CD14-positive monocyte (primary cell): ENCODE data around the gene TEKT1. TPM values are rescaled to one million over a fixed set of nuclear protein-coding genes. Genes with fewer than 3 reads are reported as not detected.

Source experiments
- DNase-seq, 3 donors: peaks; one replicate each; pipeline ENCODE4 v3.0.0-alpha.2; 2011 to 2022
- H2AFZ ChIP-seq: 2 replicates; pipeline ENCODE4 v1.6.0; 2012; ENCODE audit warnings: mild to moderate bottlenecking, low read depth, low read length, inconsistent platforms; ENCODE audit not compliant: insufficient read depth, poor library complexity, severe bottlenecking
- H3K27ac ChIP-seq, 2 donors: 1 replicate in 1 of 2; 2 replicates in 1 of 2; pipeline ENCODE4 v1.5.1; 2012 to 2013; ENCODE audit warnings: low read length in 2 of 2, control low read depth in 1 of 2, inconsistent platforms in 1 of 2, low read depth in 1 of 2, mild to moderate bottlenecking in 1 of 2
- H3K27me3 ChIP-seq, 2 donors: one replicate each; pipeline versions ENCODE4 v1.6.0 to v1.6.1; 2011 to 2013; ENCODE audit warnings: low read length in 2 of 2; ENCODE audit not compliant: control insufficient read depth in 2 of 2, insufficient read depth in 2 of 2
- H3K36me3 ChIP-seq, 2 donors: replicated peaks in 1 of 2; 1 replicate in 1 of 2; 2 replicates in 1 of 2; pipeline versions ENCODE4 v1.5.1 to v1.6.1; 2012 to 2013; ENCODE audit warnings: low read length in 2 of 2, control low read depth in 1 of 2, inconsistent platforms in 1 of 2, mild to moderate bottlenecking in 1 of 2; ENCODE audit not compliant: insufficient read depth in 2 of 2, control insufficient read depth in 1 of 2
- H3K4me1 ChIP-seq, 2 donors: 1 replicate in 1 of 2; 2 replicates in 1 of 2; pipeline versions ENCODE4 v1.5.1 to v1.6.1; 2012 to 2013; ENCODE audit warnings: low read length in 2 of 2, control low read depth in 1 of 2, inconsistent platforms in 1 of 2, mild to moderate bottlenecking in 1 of 2, moderate library complexity in 1 of 2; ENCODE audit not compliant: insufficient read depth in 2 of 2, control insufficient read depth in 1 of 2
- H3K4me2 ChIP-seq: replicated peaks from 2 replicates; pipeline ENCODE3; 2012; ENCODE audit warnings: low read length, moderate library complexity, mild to moderate bottlenecking; ENCODE audit not compliant: poor library complexity, severe bottlenecking; ENCODE audit errors: extremely low read depth
- H3K4me3 ChIP-seq, 3 experiments: fragments of 200-600 bp in 1 of 3; sonication (generic) in 1 of 3; replicated peaks in 1 of 3; 1 replicate in 2 of 3; 2 replicates in 1 of 3; pipeline ENCODE4 v1.5.1; 2011 to 2013; ENCODE audit warnings: low read length in 3 of 3, mild to moderate bottlenecking in 3 of 3, control low read depth in 2 of 3, low read depth in 2 of 3, inconsistent platforms in 1 of 3, moderate library complexity in 1 of 3
- H3K79me2 ChIP-seq: 2 replicates; pipeline ENCODE4 v1.6.0; 2012; ENCODE audit warnings: mild to moderate bottlenecking, control low read depth, inconsistent platforms, low read length, moderate library complexity; ENCODE audit not compliant: insufficient read depth
- H3K9ac ChIP-seq: 2 replicates; pipeline ENCODE4 v1.6.0; 2017; ENCODE audit warnings: low read length, mild to moderate bottlenecking; ENCODE audit not compliant: insufficient read depth, poor library complexity, severe bottlenecking
- H3K9me3 ChIP-seq, 2 donors: replicated peaks in 1 of 2; 1 replicate in 1 of 2; 2 replicates in 1 of 2; pipeline versions ENCODE4 v1.5.1 to v1.6.1; 2012 to 2013; ENCODE audit warnings: low read length in 2 of 2, control low read depth in 1 of 2; ENCODE audit not compliant: control insufficient read depth in 1 of 2, insufficient read depth in 1 of 2
- H4K20me1 ChIP-seq: 2 replicates; pipeline ENCODE4 v1.6.0; 2012; ENCODE audit warnings: mild to moderate bottlenecking, low read length, control low read depth, moderate library complexity; ENCODE audit not compliant: insufficient read depth
- H3K27ac Mint-ChIP-seq, 7 donors: one replicate each; pipeline ENCODE4 v1.8.0; 2020; ENCODE audit warnings: mild to moderate bottlenecking in 7 of 7, mixed read lengths in 7 of 7, moderate library complexity in 6 of 7, inconsistent platforms in 2 of 7
- H3K27me3 Mint-ChIP-seq, 3 donors: one replicate each; pipeline ENCODE4 v1.8.0; 2021 to 2022; ENCODE audit warnings: low read depth in 3 of 3, mild to moderate bottlenecking in 3 of 3, mixed read lengths in 3 of 3, moderate library complexity in 3 of 3, inconsistent platforms in 1 of 3
- H3K36me3 Mint-ChIP-seq, 2 donors: one replicate each; pipeline ENCODE4 v1.8.0; 2020; ENCODE audit warnings: mixed read lengths in 2 of 2, inconsistent platforms in 1 of 2, mild to moderate bottlenecking in 1 of 2
- H3K4me1 Mint-ChIP-seq: one replicate; pipeline ENCODE4 v1.8.0; 2020; ENCODE audit warnings: mild to moderate bottlenecking, mixed read lengths
- H3K4me3 Mint-ChIP-seq, 2 donors: one replicate each; pipeline ENCODE4 v1.8.0; 2020; ENCODE audit warnings: mild to moderate bottlenecking in 2 of 2, mixed read lengths in 2 of 2, moderate library complexity in 1 of 2
- H3K9me3 Mint-ChIP-seq, 7 donors: one replicate each; pipeline ENCODE4 v1.8.0; 2020 to 2022; ENCODE audit warnings: mixed read lengths in 7 of 7, mild to moderate bottlenecking in 6 of 7, moderate library complexity in 6 of 7, inconsistent platforms in 2 of 7
- CTCF ChIP-seq: fragments of 200-600 bp; IDR thresholded peaks from one replicate; pipeline ENCODE4 v1.8.0; 2022; ENCODE audit warnings: antibody characterized with exemption, mild to moderate bottlenecking
- WGBS: methylation state at CpG from one replicate; pipeline ENCODE4 v1.1.5; 2013; ENCODE audit warnings: missing lambda C conversion rate; ENCODE audit not compliant: insufficient coverage; 5-methylcytosine and 5-hydroxymethylcytosine counted together
- intact Hi-C, 2 donors: fragments of 100-400 bp; cut with micrococcal nuclease; formaldehyde crosslinking; loops; one replicate each; pipeline versions ENCODE4 v1.15.0 to v1.15.1; 2023
- polyA plus RNA-seq, 3 donors: library from polyadenylated mRNA; depleted of rRNA in 1 of 3; unstranded in 2 of 3; stranded (reverse) in 1 of 3; fragments of 300-500 nt in 2 of 3; fragments of >200 nt in 1 of 3; fragmentation: Illumina TruSeq in 2 of 3; gene quantifications; 1 replicate in 2 of 3; 2 replicates in 1 of 3; pipeline ENCODE4 v1.2.3, GENCODE V29; 2012 to 2021

Gene TEKT1
- polyA plus RNA-seq, 3 donors, result not detected

GRCh38 chr17:6857904-6858303 lies 26.4 kb upstream of the TEKT1 start:
- Histone ChIP-seq H3K79me2 (no peaks in the 10 kb centered on the region), H2AFZ (no peak overlapping the region), H3K9me3 (no peaks in the 10 kb centered on the region), H3K4me1 (peaks cover 5 to 7% of the 10 kb centered on the region in 2 donors), H3K27me3 (no peaks in the 10 kb centered on the region), H3K4me2 (no peak overlapping the region), H3K4me3 (no peak overlapping the region), H3K9ac (no peak overlapping the region), H4K20me1 (no peaks in the 10 kb centered on the region), H3K27ac (no peak overlapping the region), H3K36me3 (no peaks in the 10 kb centered on the region)
- intact Hi-C loops, result no loop called here
- peaks cover 0 to 9% (median 2%) of the 10 kb centered on the region in 7 donors for H3K9me3 Mint-ChIP-seq
- H3K36me3 Mint-ChIP-seq, result no peaks in the 10 kb centered on the region
- no peak for TF ChIP-seq CTCF
- H3K4me1 Mint-ChIP-seq, result peaks cover 6% of the 10 kb centered on the region
- no peak overlapping the region for H3K27ac Mint-ChIP-seq
- H3K27me3 Mint-ChIP-seq, result peaks cover 5 to 13% (median 10%) of the 10 kb centered on the region in 3 donors
- WGBS, result 80% methylated on average over 1 of the region's 2 CpGs
- no peak overlapping the region for H3K4me3 Mint-ChIP-seq
- DNase-seq, result no peak

GRCh38 chr17:6857336-6857735 lies 25.8 kb upstream of the TEKT1 start:
- TF ChIP-seq CTCF, result no peak
- Mint-ChIP-seq H3K36me3 (no peaks in the 10 kb centered on the region), H3K4me1 (peaks cover 6% of the 10 kb centered on the region), H3K4me3 (no peak overlapping the region), H3K27ac (no peak overlapping the region), H3K9me3 (peaks cover 0 to 9% (median 2%) of the 10 kb centered on the region in 7 donors), H3K27me3 (peaks cover 5 to 13% (median 10%) of the 10 kb centered on the region in 3 donors)
- no peak for DNase-seq
- Histone ChIP-seq H3K79me2 (no peaks in the 10 kb centered on the region), H3K4me2 (no peak overlapping the region), H3K27ac (no peak overlapping the region), H3K9ac (no peak overlapping the region), H3K9me3 (no peaks in the 10 kb centered on the region), H2AFZ (no peak overlapping the region), H4K20me1 (no peaks in the 10 kb centered on the region), H3K27me3 (no peaks in the 10 kb centered on the region), H3K4me3 (no peak overlapping the region), H3K36me3 (no peaks in the 10 kb centered on the region), H3K4me1 (peaks cover 5 to 7% of the 10 kb centered on the region in 2 donors)
- WGBS, result 50% methylated on average over 2 of the region's 6 CpGs
- intact Hi-C loops, result no loop called here
